Tibial artery (tissue), 4 donors: ENCODE data around the gene ANKRD17.

Source experiments
- DNase-seq, 2 donors: peaks; one replicate each; pipeline ENCODE4 v3.0.0-alpha.2; 2019
- H3K27ac ChIP-seq, 2 donors: fragments of 200-600 bp; sonication (generic) in 1 of 2; 1 replicate in 1 of 2; 2 replicates in 1 of 2; pipeline ENCODE4 v1.5.1; 2018 to 2019; ENCODE audit warnings: mild to moderate bottlenecking in 1 of 2
- H3K27me3 ChIP-seq, 2 donors: fragments of 200-600 bp; sonication (generic) in 1 of 2; one replicate each; pipeline versions ENCODE4 v1.5.1 to v1.6.0; 2016 to 2019
- H3K36me3 ChIP-seq, 3 donors: fragments of 200-600 bp; sonication (generic) in 2 of 3; one replicate each; pipeline ENCODE4 v1.5.1; 2016 to 2019; ENCODE audit warnings: mild to moderate bottlenecking in 2 of 3
- H3K4me1 ChIP-seq, 4 donors: fragments of 200-600 bp; sonication (generic) in 2 of 4; 1 replicate in 3 of 4; 2 replicates in 1 of 4; pipeline ENCODE4 v1.5.1; 2016 to 2019
- H3K4me3 ChIP-seq, 2 donors: fragments of 200-600 bp; sonication (generic) in 1 of 2; 1 replicate in 1 of 2; 2 replicates in 1 of 2; pipeline ENCODE4 v1.5.1; 2018 to 2019; ENCODE audit warnings: mild to moderate bottlenecking in 2 of 2
- H3K9me3 ChIP-seq, 3 donors: fragments of 200-600 bp; sonication (generic) in 1 of 3; one replicate each; pipeline ENCODE4 v1.5.1; 2016 to 2019
- intact Hi-C: fragments of 100-400 bp; cut with DNase I; formaldehyde crosslinking; loops from one replicate; pipeline ENCODE4 v1.15.0; 2023; ENCODE audit warnings: low total_unique reads
- TF ChIP-seq, protein P1 (sequence below), 2 experiments: fragments of 200-600 bp in 1 of 2; fragments of 450-650 bp in 1 of 2; IDR thresholded peaks; one replicate each; pipeline ENCODE4 v1.5.1; 2017 to 2019; ENCODE audit warnings: antibody characterized with exemption in 2 of 2, mild to moderate bottlenecking in 1 of 2, moderate library complexity in 1 of 2

Gene ANKRD17

DNA sequence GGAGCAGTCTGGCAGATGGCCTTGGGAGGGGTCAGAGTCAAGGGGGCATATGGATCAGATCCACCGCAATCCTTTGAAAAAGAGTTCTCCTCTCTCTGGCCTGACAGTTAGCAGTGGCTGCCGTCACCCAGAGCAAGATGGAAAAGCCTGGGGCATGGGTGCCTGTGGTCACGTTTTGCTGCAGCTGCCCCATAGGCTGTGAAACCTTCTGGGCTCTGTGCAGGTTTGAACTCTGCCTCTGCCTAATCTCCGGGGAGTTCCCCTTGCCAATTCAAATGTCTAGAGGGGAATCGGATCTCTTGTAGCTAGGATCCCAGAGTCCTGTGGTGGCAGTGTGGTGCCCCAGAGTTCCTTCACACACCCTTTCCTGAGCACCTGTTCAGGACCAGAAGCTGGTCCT lies 23.4 kb upstream of the ANKRD17 start:
- Histone ChIP-seq H3K9me3 (peaks cover 0 to 19% (median 0%) of the 10 kb centered on the region in 3 donors), H3K4me3 (no peak overlapping the region), H3K27ac (no peak overlapping the region), H3K27me3 (no peaks in the 10 kb centered on the region), H3K4me1 (no peaks in the 10 kb centered on the region), H3K36me3 (peaks cover 0 to 21% (median 13%) of the 10 kb centered on the region in 3 donors)
- no peak for DNase-seq
- intact Hi-C loops, result no loop called here
- TF ChIP-seq, protein P1, sequence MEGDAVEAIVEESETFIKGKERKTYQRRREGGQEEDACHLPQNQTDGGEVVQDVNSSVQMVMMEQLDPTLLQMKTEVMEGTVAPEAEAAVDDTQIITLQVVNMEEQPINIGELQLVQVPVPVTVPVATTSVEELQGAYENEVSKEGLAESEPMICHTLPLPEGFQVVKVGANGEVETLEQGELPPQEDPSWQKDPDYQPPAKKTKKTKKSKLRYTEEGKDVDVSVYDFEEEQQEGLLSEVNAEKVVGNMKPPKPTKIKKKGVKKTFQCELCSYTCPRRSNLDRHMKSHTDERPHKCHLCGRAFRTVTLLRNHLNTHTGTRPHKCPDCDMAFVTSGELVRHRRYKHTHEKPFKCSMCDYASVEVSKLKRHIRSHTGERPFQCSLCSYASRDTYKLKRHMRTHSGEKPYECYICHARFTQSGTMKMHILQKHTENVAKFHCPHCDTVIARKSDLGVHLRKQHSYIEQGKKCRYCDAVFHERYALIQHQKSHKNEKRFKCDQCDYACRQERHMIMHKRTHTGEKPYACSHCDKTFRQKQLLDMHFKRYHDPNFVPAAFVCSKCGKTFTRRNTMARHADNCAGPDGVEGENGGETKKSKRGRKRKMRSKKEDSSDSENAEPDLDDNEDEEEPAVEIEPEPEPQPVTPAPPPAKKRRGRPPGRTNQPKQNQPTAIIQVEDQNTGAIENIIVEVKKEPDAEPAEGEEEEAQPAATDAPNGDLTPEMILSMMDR (IDR thresholded peaks at IDR 0.05), result no peak

DNA sequence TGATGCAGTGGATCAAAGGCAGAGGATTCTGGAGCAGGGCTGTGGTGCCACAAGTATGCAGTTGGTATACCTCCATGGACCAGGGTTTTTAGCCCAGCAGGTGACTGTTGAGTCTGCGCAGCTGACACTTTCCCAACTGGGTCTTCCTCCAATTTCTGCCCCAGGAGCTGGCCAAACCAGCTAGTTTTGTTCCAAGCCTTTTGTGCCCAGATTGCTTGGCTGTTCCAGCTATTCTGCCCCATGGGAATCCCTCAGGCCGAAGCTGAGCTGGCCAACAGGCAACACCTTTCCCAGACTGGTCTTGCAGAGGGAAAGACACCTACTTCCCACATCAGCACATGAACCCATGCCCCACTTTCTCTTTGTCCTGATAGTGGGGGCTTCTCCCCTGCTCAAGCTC lies 22.8 kb upstream of the ANKRD17 start:
- no peak for DNase-seq
- H3K4me3 ChIP-seq, result no peak overlapping the region
- intact Hi-C loops, result no loop called here
- peaks cover 0 to 19% (median 0%) of the 10 kb centered on the region in 3 donors for H3K9me3 ChIP-seq
- H3K36me3 ChIP-seq, result peaks cover 0 to 23% (median 13%) of the 10 kb centered on the region in 3 donors
- TF ChIP-seq, protein P1 (IDR thresholded peaks at IDR 0.05), result no peak
- H3K27me3 ChIP-seq, result no peaks in the 10 kb centered on the region
- no peaks in the 10 kb centered on the region for H3K4me1 ChIP-seq
- no peak overlapping the region for H3K27ac ChIP-seq

DNA sequence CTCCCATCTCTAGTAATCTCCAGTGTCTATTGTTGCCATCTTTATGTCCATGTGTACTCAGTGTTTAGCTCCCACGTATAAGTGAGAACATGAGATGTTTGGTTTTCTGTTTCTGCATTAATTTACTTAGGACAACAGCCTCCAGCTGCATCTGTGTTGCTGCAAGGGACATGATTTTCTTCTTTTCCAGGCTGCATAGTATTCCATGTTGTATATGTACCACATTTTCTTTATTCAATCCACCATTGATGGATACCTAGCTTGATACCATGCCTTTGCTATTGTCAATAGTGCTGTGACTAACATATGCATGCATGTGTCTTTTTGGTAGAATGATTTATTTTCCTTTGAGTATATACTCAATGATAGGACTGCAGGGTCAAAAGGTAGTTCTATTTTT lies 18.6 kb upstream of the ANKRD17 start:
- H3K9me3 ChIP-seq, result peaks cover 0 to 19% (median 0%) of the 10 kb centered on the region in 3 donors
- H3K36me3 ChIP-seq, result peaks cover 0 to 22% (median 13%) of the 10 kb centered on the region in 3 donors
- no peak overlapping the region for H3K4me3 ChIP-seq
- intact Hi-C loops, result no loop called here
- no peak for DNase-seq
- TF ChIP-seq, protein P1 (IDR thresholded peaks at IDR 0.05), result no peak
- H3K27me3 ChIP-seq, result no peaks in the 10 kb centered on the region
- H3K27ac ChIP-seq, result no peak overlapping the region
- no peaks in the 10 kb centered on the region for H3K4me1 ChIP-seq

DNA sequence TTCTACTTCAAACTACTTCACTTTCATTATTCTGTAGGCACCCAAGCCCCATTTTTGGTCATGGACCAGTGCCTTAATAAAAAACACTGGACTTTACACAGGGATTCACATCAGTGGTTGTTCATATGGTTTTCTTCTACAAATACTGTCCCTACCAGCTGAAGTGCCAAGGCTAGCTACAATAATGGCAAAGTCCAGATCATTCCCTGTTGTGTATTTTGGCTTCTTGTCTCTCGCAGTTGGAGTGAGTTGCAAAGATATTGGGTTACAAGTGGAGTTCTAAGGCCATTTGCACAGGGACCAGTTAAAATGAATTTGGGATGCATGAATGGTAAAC lies 16.7 kb upstream of the ANKRD17 start:
- TF ChIP-seq, protein P1 (IDR thresholded peaks at IDR 0.05), result no peak
- Histone ChIP-seq H3K9me3 (peaks cover 0 to 19% (median 0%) of the 10 kb centered on the region in 3 donors), H3K4me3 (no peak overlapping the region), H3K27ac (no peak overlapping the region), H3K36me3 (peaks cover 0 to 11% (median 6%) of the 10 kb centered on the region in 3 donors), H3K27me3 (no peaks in the 10 kb centered on the region), H3K4me1 (no peaks in the 10 kb centered on the region)
- no peak for DNase-seq
- intact Hi-C loops, result no loop called here

DNA sequence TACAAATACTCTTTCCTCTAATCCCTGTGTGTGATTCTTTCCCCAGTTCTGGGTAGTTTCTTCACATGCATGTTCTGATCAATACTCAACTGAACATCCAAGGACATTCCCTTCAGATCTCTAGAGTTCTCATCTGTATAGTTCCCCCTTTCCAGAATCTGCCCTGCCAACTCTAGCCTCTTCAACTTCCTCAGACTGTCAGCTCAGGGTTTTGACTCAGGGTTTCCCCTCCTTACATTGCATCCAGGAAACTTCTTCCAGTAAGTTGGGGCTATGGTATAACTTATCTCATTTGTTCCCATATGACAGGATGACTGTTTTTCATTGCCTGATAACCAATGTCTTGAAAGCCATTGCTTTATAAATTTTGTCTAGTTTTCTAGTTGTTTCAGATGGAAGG lies 14.2 kb upstream of the ANKRD17 start:
- intact Hi-C loops, result no loop called here
- Histone ChIP-seq H3K4me3 (no peak overlapping the region), H3K36me3 (peaks cover 0 to 10% (median 3%) of the 10 kb centered on the region in 3 donors), H3K4me1 (no peaks in the 10 kb centered on the region), H3K27ac (no peak overlapping the region), H3K9me3 (peaks cover 0 to 8% (median 0%) of the 10 kb centered on the region in 3 donors), H3K27me3 (no peaks in the 10 kb centered on the region)
- TF ChIP-seq, protein P1 (IDR thresholded peaks at IDR 0.05), result no peak
- DNase-seq, result no peak

DNA sequence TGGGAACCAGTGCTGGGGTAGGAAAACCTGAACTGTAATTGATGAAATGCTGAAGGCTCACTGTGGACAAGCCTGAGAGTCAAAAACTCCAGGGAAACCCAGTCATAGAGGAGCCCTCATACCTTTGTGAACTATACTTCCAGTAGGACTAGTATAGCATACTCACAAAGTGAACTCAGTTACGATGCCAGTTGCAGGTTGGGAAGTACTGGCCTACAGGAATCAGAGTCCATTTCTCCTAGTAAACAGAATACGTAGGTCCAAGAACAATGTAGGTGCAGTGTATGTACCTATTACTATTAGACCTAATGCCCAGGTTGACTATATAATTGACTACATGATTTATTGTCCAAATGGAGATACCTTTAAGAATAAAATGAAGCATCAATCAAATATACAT lies 8.5 kb upstream of the ANKRD17 start:
- Histone ChIP-seq H3K27ac (no peak overlapping the region), H3K27me3 (no peaks in the 10 kb centered on the region), H3K36me3 (no peaks in the 10 kb centered on the region), H3K4me1 (no peaks in the 10 kb centered on the region), H3K9me3 (no peaks in the 10 kb centered on the region), H3K4me3 (no peak overlapping the region)
- no peak for DNase-seq
- TF ChIP-seq, protein P1 (IDR thresholded peaks at IDR 0.05), result no peak
- intact Hi-C loops, result no loop called here
